Measurements from ENCODE around the gene ART4.

DNA sequence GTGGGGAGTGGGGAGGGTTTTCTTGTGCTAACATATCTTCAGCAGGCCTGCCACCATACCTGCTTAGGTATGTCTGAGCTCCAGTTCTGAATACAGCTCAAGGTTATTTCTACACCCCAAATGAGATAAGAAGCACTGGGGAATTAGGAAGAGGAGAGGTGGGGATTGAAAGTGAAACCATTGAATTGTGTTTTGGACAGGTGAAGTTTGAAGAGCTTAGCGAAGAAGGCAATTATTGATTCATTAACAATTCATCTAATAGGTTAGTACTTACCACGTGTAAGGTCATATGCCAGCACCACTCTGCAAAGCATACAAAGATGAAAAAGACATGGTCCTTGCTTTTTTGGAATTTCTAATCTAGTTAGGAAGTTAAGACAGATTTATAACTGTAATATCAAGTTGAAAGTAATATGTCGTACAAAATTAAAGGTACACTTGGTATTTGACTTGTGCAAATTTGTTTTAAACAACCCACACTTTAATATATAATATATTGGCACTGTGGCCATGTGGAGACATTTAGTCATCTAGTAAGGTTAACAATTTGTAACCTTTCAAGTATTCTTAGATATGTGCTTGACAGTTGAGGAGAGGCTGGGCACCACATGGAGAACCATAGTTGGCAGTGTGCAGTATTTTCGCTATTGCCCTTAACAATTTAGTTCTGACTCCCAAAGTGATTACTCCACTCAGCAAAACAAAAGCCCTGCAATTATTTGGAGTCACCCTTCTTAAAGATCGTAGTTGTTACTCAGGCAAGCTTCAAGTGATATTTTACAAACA lies 33.0 kb downstream of the ART4 start:
- TF ChIP-seq EZH2 (IDR thresholded peaks at IDR 0.05; ENCODE audit: borderline replicate concordance, insufficient read depth, low read length, poor library complexity, severe bottlenecking), result no peak
- no peak for TF ChIP-seq RAD21 (conservative IDR thresholded peaks at IDR 0.05)
- TF ChIP-seq, protein P1, sequence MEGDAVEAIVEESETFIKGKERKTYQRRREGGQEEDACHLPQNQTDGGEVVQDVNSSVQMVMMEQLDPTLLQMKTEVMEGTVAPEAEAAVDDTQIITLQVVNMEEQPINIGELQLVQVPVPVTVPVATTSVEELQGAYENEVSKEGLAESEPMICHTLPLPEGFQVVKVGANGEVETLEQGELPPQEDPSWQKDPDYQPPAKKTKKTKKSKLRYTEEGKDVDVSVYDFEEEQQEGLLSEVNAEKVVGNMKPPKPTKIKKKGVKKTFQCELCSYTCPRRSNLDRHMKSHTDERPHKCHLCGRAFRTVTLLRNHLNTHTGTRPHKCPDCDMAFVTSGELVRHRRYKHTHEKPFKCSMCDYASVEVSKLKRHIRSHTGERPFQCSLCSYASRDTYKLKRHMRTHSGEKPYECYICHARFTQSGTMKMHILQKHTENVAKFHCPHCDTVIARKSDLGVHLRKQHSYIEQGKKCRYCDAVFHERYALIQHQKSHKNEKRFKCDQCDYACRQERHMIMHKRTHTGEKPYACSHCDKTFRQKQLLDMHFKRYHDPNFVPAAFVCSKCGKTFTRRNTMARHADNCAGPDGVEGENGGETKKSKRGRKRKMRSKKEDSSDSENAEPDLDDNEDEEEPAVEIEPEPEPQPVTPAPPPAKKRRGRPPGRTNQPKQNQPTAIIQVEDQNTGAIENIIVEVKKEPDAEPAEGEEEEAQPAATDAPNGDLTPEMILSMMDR (IDR thresholded peaks at IDR 0.05; ENCODE audit: poor library complexity, severe bottlenecking), result no peak
- TF ChIP-seq, protein P2, sequence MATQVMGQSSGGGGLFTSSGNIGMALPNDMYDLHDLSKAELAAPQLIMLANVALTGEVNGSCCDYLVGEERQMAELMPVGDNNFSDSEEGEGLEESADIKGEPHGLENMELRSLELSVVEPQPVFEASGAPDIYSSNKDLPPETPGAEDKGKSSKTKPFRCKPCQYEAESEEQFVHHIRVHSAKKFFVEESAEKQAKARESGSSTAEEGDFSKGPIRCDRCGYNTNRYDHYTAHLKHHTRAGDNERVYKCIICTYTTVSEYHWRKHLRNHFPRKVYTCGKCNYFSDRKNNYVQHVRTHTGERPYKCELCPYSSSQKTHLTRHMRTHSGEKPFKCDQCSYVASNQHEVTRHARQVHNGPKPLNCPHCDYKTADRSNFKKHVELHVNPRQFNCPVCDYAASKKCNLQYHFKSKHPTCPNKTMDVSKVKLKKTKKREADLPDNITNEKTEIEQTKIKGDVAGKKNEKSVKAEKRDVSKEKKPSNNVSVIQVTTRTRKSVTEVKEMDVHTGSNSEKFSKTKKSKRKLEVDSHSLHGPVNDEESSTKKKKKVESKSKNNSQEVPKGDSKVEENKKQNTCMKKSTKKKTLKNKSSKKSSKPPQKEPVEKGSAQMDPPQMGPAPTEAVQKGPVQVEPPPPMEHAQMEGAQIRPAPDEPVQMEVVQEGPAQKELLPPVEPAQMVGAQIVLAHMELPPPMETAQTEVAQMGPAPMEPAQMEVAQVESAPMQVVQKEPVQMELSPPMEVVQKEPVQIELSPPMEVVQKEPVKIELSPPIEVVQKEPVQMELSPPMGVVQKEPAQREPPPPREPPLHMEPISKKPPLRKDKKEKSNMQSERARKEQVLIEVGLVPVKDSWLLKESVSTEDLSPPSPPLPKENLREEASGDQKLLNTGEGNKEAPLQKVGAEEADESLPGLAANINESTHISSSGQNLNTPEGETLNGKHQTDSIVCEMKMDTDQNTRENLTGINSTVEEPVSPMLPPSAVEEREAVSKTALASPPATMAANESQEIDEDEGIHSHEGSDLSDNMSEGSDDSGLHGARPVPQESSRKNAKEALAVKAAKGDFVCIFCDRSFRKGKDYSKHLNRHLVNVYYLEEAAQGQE (IDR thresholded peaks at IDR 0.05; ENCODE audit: borderline replicate concordance), result no peak
- no peak for TF ChIP-seq MXI1 (conservative IDR thresholded peaks at IDR 0.05; ENCODE audit: poor library complexity, severe bottlenecking)
- TF ChIP-seq EP300 (conservative IDR thresholded peaks at IDR 0.05; ENCODE audit: poor library complexity, severe bottlenecking), result no peak

Measured in neural cell (in vitro differentiated cells).